HG02840 (cell line): ENCODE measurements around the gene JAZF1.

ENCODE experiments used
- ATAC-seq: cut with Tn5 transposase; IDR thresholded peaks from one replicate; pipeline ENCODE4 v1.9.1; 2021; ENCODE audit warnings: mild to moderate bottlenecking, moderate library complexity, moderate number of reproducible peaks; ENCODE audit not compliant: unreplicated experiment, low FRiP score

Gene JAZF1

GRCh38 chr7:27996141-27996540 lies 184.5 kb downstream of the JAZF1 start:
- no peak for ATAC-seq

GRCh38 chr7:27995228-27995627 lies 185.4 kb downstream of the JAZF1 start:
- ATAC-seq: no peak

GRCh38 chr7:27994639-27995038 lies 186.0 kb downstream of the JAZF1 start:
- ATAC-seq: no peak

- ATAC-seq: no peak
Measured at GRCh38 chr7:27992755-27993493, 187.7 kb downstream of the JAZF1 start.

GRCh38 chr7:27992097-27992496 lies 188.5 kb downstream of the JAZF1 start:
- ATAC-seq: no peak

GRCh38 chr7:27991006-27991528 lies 189.5 kb downstream of the JAZF1 start:
- ATAC-seq: no peak

- no peak for ATAC-seq
Measured at GRCh38 chr7:27976531-27976930, 204.1 kb downstream of the JAZF1 start.

GRCh38 chr7:27973625-27974024 lies 207.0 kb downstream of the JAZF1 start:
- ATAC-seq: no peak

- ATAC-seq: no peak
Measured at GRCh38 chr7:27972276-27972675, 208.3 kb downstream of the JAZF1 start.

GRCh38 chr7:27971171-27971812 lies 209.3 kb downstream of the JAZF1 start:
- ATAC-seq: no peak

- no peak for ATAC-seq
Measured at GRCh38 chr7:27970350-27970749, 210.2 kb downstream of the JAZF1 start.

GRCh38 chr7:27969346-27969745 lies 211.2 kb downstream of the JAZF1 start:
- no peak for ATAC-seq

- no peak for ATAC-seq
Measured at GRCh38 chr7:27967639-27968038, 213.0 kb downstream of the JAZF1 start.

- ATAC-seq: no peak
Measured at GRCh38 chr7:27966219-27966780, 214.3 kb downstream of the JAZF1 start.

GRCh38 chr7:27965650-27966049 lies 214.9 kb downstream of the JAZF1 start:
- ATAC-seq: no peak

GRCh38 chr7:27964820-27965219 lies 215.8 kb downstream of the JAZF1 start:
- no peak for ATAC-seq

- no peak for ATAC-seq
Measured at GRCh38 chr7:27963056-27963455, 217.5 kb downstream of the JAZF1 start.

GRCh38 chr7:27962273-27962672 lies 218.3 kb downstream of the JAZF1 start:
- no peak for ATAC-seq

- ATAC-seq: no peak
Measured at GRCh38 chr7:27961255-27961654, 219.3 kb downstream of the JAZF1 start.

GRCh38 chr7:27960415-27960814 lies 220.2 kb downstream of the JAZF1 start:
- no peak for ATAC-seq

- no peak for ATAC-seq
Measured at GRCh38 chr7:27958933-27959548, 221.6 kb downstream of the JAZF1 start.
